Trophoblast cell (in vitro differentiated cells and primary cell): ENCODE measurements around the gene MAZ.

Experiments
- DNase-seq, 2 donors: peaks; one replicate each; pipeline ENCODE4 v3.0.0-alpha.2; 2016
- H2AFZ ChIP-seq: 2 replicates; pipeline ENCODE4 v1.6.1; 2013; ENCODE audit warnings: low read length, moderate library complexity, mild to moderate bottlenecking; ENCODE audit not compliant: insufficient read depth, poor library complexity
- H2AK5ac ChIP-seq: 2 replicates; pipeline ENCODE4 v1.6.1; 2013; ENCODE audit warnings: mild to moderate bottlenecking, low read length
- H2BK120ac ChIP-seq: 2 replicates; pipeline ENCODE4 v1.6.1; 2013; ENCODE audit warnings: low read length, mild to moderate bottlenecking, moderate library complexity; ENCODE audit not compliant: insufficient read depth, poor library complexity
- H2BK12ac ChIP-seq: 2 replicates; pipeline ENCODE4 v1.6.1; 2013; ENCODE audit warnings: mild to moderate bottlenecking, low read length, moderate library complexity
- H2BK5ac ChIP-seq: 2 replicates; pipeline ENCODE4 v1.6.1; 2013; ENCODE audit warnings: low read length, low read depth, moderate library complexity, mild to moderate bottlenecking; ENCODE audit not compliant: poor library complexity
- H3K14ac ChIP-seq: 2 replicates; pipeline ENCODE4 v1.6.1; 2013; ENCODE audit warnings: mild to moderate bottlenecking, low read length
- H3K18ac ChIP-seq: 2 replicates; pipeline ENCODE4 v1.6.1; 2013; ENCODE audit warnings: mild to moderate bottlenecking, low read length
- H3K23ac ChIP-seq: 2 replicates; pipeline ENCODE4 v1.6.1; 2013; ENCODE audit warnings: low read length
- H3K27ac ChIP-seq: 2 replicates; pipeline ENCODE4 v1.5.1; 2013; ENCODE audit warnings: low read depth, mild to moderate bottlenecking, inconsistent platforms, low read length, moderate library complexity
- H3K27me3 ChIP-seq: 2 replicates; pipeline ENCODE4 v1.6.1; 2013; ENCODE audit warnings: inconsistent platforms, mild to moderate bottlenecking, low read length, moderate library complexity; ENCODE audit not compliant: insufficient read depth
- H3K36me3 ChIP-seq, 2 experiments: 1 replicate in 1 of 2; 2 replicates in 1 of 2; pipeline ENCODE4 v1.6.1; 2013; ENCODE audit warnings: low read length in 2 of 2, mild to moderate bottlenecking in 2 of 2, moderate library complexity in 1 of 2; ENCODE audit not compliant: insufficient read depth in 2 of 2, control insufficient read depth in 1 of 2
- H3K4ac ChIP-seq: 2 replicates; pipeline ENCODE4 v1.6.1; 2013; ENCODE audit warnings: low read depth, mild to moderate bottlenecking, low read length, moderate library complexity
- H3K4me1 ChIP-seq, 2 experiments: 1 replicate in 1 of 2; 2 replicates in 1 of 2; pipeline ENCODE4 v1.6.1; 2013; ENCODE audit warnings: low read length in 2 of 2, mild to moderate bottlenecking in 2 of 2, moderate library complexity in 1 of 2; ENCODE audit not compliant: insufficient read depth in 2 of 2, control insufficient read depth in 1 of 2
- H3K4me2 ChIP-seq: 2 replicates; pipeline ENCODE4 v1.6.1; 2013; ENCODE audit warnings: inconsistent platforms, mild to moderate bottlenecking, low read length, moderate library complexity
- H3K4me3 ChIP-seq: 2 replicates; pipeline ENCODE4 v1.5.1; 2013; ENCODE audit warnings: mild to moderate bottlenecking, low read depth, low read length, inconsistent platforms
- H3K79me1 ChIP-seq: one replicate; pipeline ENCODE4 v1.6.1; 2013; ENCODE audit warnings: low read length
- H3K79me2 ChIP-seq: 2 replicates; pipeline ENCODE4 v1.6.1; 2013; ENCODE audit warnings: low read length, mild to moderate bottlenecking; ENCODE audit not compliant: control insufficient read depth, insufficient read depth, poor library complexity
- H3K9ac ChIP-seq: 2 replicates; pipeline ENCODE4 v1.6.1; 2013; ENCODE audit warnings: mild to moderate bottlenecking, low read length
- H3K9me3 ChIP-seq: 2 replicates; pipeline ENCODE4 v1.6.1; 2013; ENCODE audit warnings: low read depth, mild to moderate bottlenecking, control low read depth, inconsistent platforms, low read length; ENCODE audit not compliant: insufficient read depth
- H4K12ac ChIP-seq: 2 replicates; pipeline ENCODE4 v1.6.1; 2013; ENCODE audit warnings: low read depth, mild to moderate bottlenecking, low read length, moderate library complexity
- H4K8ac ChIP-seq: 2 replicates; pipeline ENCODE4 v1.6.1; 2013; ENCODE audit warnings: low read depth, mild to moderate bottlenecking, low read length, moderate library complexity
- H4K91ac ChIP-seq: one replicate; pipeline ENCODE4 v1.6.1; 2013; ENCODE audit warnings: low read depth, mild to moderate bottlenecking, low read length, moderate library complexity
- WGBS: extraction: QIAGEN DNeasy Blood & Tissue Kit; methylation state at CpG from one replicate; pipeline ENCODE4 v1.1.7; 2013; ENCODE audit warnings: missing lambda C conversion rate; ENCODE audit not compliant: insufficient read length, insufficient coverage; ENCODE audit errors: extremely low coverage; 5-methylcytosine and 5-hydroxymethylcytosine counted together

MAZ gene

GRCh38 chr16:29811896-29812665 lies 5.8 kb downstream of the MAZ start, which contains the start of gene PRRT2:
PRRT2 (plus strand) TSS chr16:29812193; CDS start chr16:29813055, 862 bp downstream.
- WGBS: no CpG with 5 or more reads among the region's 69 CpGs
- Histone ChIP-seq H3K27me3 (no peaks in the 10 kb centered on the region), H2AK5ac (peak within 1 kb of the TSS; percentile 38), H3K36me3 (peaks cover 23 to 25% of the 10 kb centered on the region in 2 experiments), H3K4ac (peak within 1 kb of the TSS; percentile 5), H3K18ac (peak within 1 kb of the TSS; percentile 12), H2BK12ac (no peak within 1 kb of the TSS), H4K12ac (no peak within 1 kb of the TSS), H4K8ac (peak within 1 kb of the TSS; percentile 27), H3K14ac (peak within 1 kb of the TSS; percentile 40), H3K79me1 (peaks cover 32% of the 10 kb centered on the region), H3K4me1 (peaks cover 19 to 47% of the 10 kb centered on the region in 2 experiments), H3K9me3 (peaks cover 4% of the 10 kb centered on the region), H3K79me2 (peaks cover 27% of the 10 kb centered on the region), H3K4me2 (peak within 1 kb of the TSS; percentile 75), H2BK5ac (peak within 1 kb of the TSS; percentile 43), H3K9ac (peak within 1 kb of the TSS; percentile 30), H4K91ac (peak within 1 kb of the TSS; percentile 59), H3K27ac (peak within 1 kb of the TSS; percentile 83), H3K4me3 (peak within 1 kb of the TSS; percentile 41), H3K23ac (no peak within 1 kb of the TSS), H2AFZ (peak within 1 kb of the TSS; percentile 58), H2BK120ac (peak within 1 kb of the TSS; percentile 5)
- peak; percentile 65 to 67 for DNase-seq

- Histone ChIP-seq H3K18ac (no peak overlapping the region), H3K14ac (no peak overlapping the region), H3K36me3 (peaks cover 20 to 21% of the 10 kb centered on the region in 2 experiments), H4K8ac (no peak overlapping the region), H2AK5ac (no peak overlapping the region), H3K79me2 (peaks cover 19% of the 10 kb centered on the region), H3K4me2 (peak overlapping the region; percentile 75), H3K4ac (no peak overlapping the region), H2AFZ (no peak overlapping the region), H3K79me1 (peaks cover 24% of the 10 kb centered on the region), H2BK5ac (no peak overlapping the region), H4K91ac (no peak overlapping the region), H3K9ac (no peak overlapping the region), H3K27ac (no peak overlapping the region), H2BK12ac (no peak overlapping the region), H4K12ac (no peak overlapping the region), H3K4me1 (peaks cover 19 to 49% of the 10 kb centered on the region in 2 experiments), H3K23ac (no peak overlapping the region), H3K4me3 (no peak overlapping the region), H2BK120ac (no peak overlapping the region), H3K27me3 (no peaks in the 10 kb centered on the region), H3K9me3 (peaks cover 3% of the 10 kb centered on the region)
- DNase-seq: no peak
- no CpG with 5 or more reads among the region's 9 CpGs for WGBS
Observed at GRCh38 chr16:29812754-29813643, 6.7 kb downstream of the MAZ start.

GRCh38 chr16:29813644-29814562 lies 7.6 kb downstream of the MAZ start:
- Histone ChIP-seq H3K4ac (no peak overlapping the region), H3K36me3 (peaks cover 18 to 22% of the 10 kb centered on the region in 2 experiments), H3K23ac (no peak overlapping the region), H2BK120ac (no peak overlapping the region), H4K8ac (no peak overlapping the region), H4K91ac (no peak overlapping the region), H3K14ac (no peak overlapping the region), H2BK12ac (no peak overlapping the region), H3K18ac (no peak overlapping the region), H3K9ac (no peak overlapping the region), H2BK5ac (no peak overlapping the region), H3K79me2 (peaks cover 13% of the 10 kb centered on the region), H4K12ac (no peak overlapping the region), H3K27ac (no peak overlapping the region), H2AK5ac (no peak overlapping the region), H3K4me1 (peaks cover 16 to 43% of the 10 kb centered on the region in 2 experiments), H3K79me1 (peaks cover 23% of the 10 kb centered on the region), H3K4me2 (no peak overlapping the region), H3K4me3 (no peak overlapping the region), H3K27me3 (no peaks in the 10 kb centered on the region), H2AFZ (no peak overlapping the region), H3K9me3 (peaks cover 3% of the 10 kb centered on the region)
- DNase-seq: no peak
- no CpG with 5 or more reads among the region's 24 CpGs for WGBS

- no peak overlapping the region for H3K4me3 ChIP-seq
- H3K36me3 ChIP-seq: peaks cover 17 to 20% of the 10 kb centered on the region in 2 experiments
- no peaks in the 10 kb centered on the region for H3K9me3 ChIP-seq
- H2AFZ ChIP-seq: no peak overlapping the region
- no peak overlapping the region for H3K27ac ChIP-seq
- H3K27me3 ChIP-seq: no peaks in the 10 kb centered on the region
- peaks cover 23% of the 10 kb centered on the region for H3K79me1 ChIP-seq
- no peak overlapping the region for H2BK5ac ChIP-seq
- H3K14ac ChIP-seq: no peak overlapping the region
- no peak overlapping the region for H3K18ac ChIP-seq
- peak overlapping the region; percentile 28 for H4K91ac ChIP-seq
- peak overlapping the region; percentile 62 for H3K4me2 ChIP-seq
- no peak overlapping the region for H2AK5ac ChIP-seq
- no peak for DNase-seq
- no peak overlapping the region for H2BK12ac ChIP-seq
- no peak overlapping the region for H2BK120ac ChIP-seq
- no CpG with 5 or more reads among the region's 5 CpGs for WGBS
- H3K79me2 ChIP-seq: peaks cover 9% of the 10 kb centered on the region
- no peak overlapping the region for H3K4ac ChIP-seq
- no peak overlapping the region for H3K9ac ChIP-seq
- no peak overlapping the region for H3K23ac ChIP-seq
- no peak overlapping the region for H4K12ac ChIP-seq
- H4K8ac ChIP-seq: no peak overlapping the region
- peaks cover 13 to 37% of the 10 kb centered on the region in 2 experiments for H3K4me1 ChIP-seq
Observed at GRCh38 chr16:29814592-29814991, 8.3 kb downstream of the MAZ start.
